Measurements from ENCODE around the gene CXorf51B. TPM values are rescaled to one million over a fixed set of nuclear protein-coding genes. Genes with fewer than 3 reads are reported as not detected.
"Not testable (repeated sequence)": the region's sequence is repeated elsewhere in the genome, so short reads cannot be mapped to it uniquely, and the experiment has no call there.

CXorf51B gene
- total RNA-seq (not detected), polyA plus RNA-seq (not detected)
- long read RNA-seq, donor 1, result 0 reads
- long read RNA-seq, donor 2, result 0 reads
- long read RNA-seq, donor 3, result 0 reads
- long read RNA-seq, donor 4, result 0 reads

- intact Hi-C loops (cut with DNase I); H3K9me3 ChIP-seq (ENCODE audit: control insufficient read depth, low read length); DNase-seq; H3K4me3 ChIP-seq (ENCODE audit: low read length); H3K27me3 ChIP-seq (ENCODE audit: control insufficient read depth, insufficient read depth); H3K27ac ChIP-seq (ENCODE audit: low read length); ATAC-seq; H3K4me1 ChIP-seq (ENCODE audit: control insufficient read depth, insufficient read depth, low read length): not testable (repeated sequence)
- WGBS, result no CpG with 5 or more reads among the region's 3 CpGs
Measured at GRCh38 chrX:146809471-146809870, at the start of gene CXorf51B. CXorf51B (plus strand) TSS chrX:146809771; CDS start chrX:146809792, 21 bp downstream.

GRCh38 chrX:146814644-146815043 lies 5.1 kb downstream of the CXorf51B start, which contains the start of gene CXorf51A:
CXorf51A (minus strand) TSS chrX:146814744; CDS start chrX:146814723, 21 bp downstream.
- ATAC-seq; intact Hi-C loops (cut with DNase I); H3K27ac ChIP-seq (ENCODE audit: low read length); DNase-seq; H3K4me3 ChIP-seq (ENCODE audit: low read length); H3K4me1 ChIP-seq (ENCODE audit: control insufficient read depth, insufficient read depth, low read length); H3K9me3 ChIP-seq (ENCODE audit: control insufficient read depth, low read length); H3K27me3 ChIP-seq (ENCODE audit: control insufficient read depth, insufficient read depth): not testable (repeated sequence)
- WGBS, result no CpG with 5 or more reads among the region's 3 CpGs

- WGBS, result 81% methylated on average over 4 of the region's 4 CpGs
- no peaks in the 10 kb centered on the region for H3K27me3 ChIP-seq (ENCODE audit: control insufficient read depth, insufficient read depth)
- H3K9me3 ChIP-seq (ENCODE audit: control insufficient read depth, low read length), result no peaks in the 10 kb centered on the region
- no peaks in the 10 kb centered on the region for H3K4me1 ChIP-seq (ENCODE audit: control insufficient read depth, insufficient read depth, low read length)
- no peak overlapping the region for H3K4me3 ChIP-seq (ENCODE audit: low read length)
- DNase-seq, result no peak
- H3K27ac ChIP-seq (ENCODE audit: low read length), result no peak overlapping the region
- no peak for ATAC-seq
- intact Hi-C loops (cut with DNase I), result no loop called here
Measured at GRCh38 chrX:146831994-146832393, 22.4 kb downstream of the CXorf51B start.

GRCh38 chrX:146854281-146854680 lies 44.7 kb downstream of the CXorf51B start:
- 60% methylated on average over 2 of the region's 2 CpGs for WGBS
- no peak overlapping the region for H3K4me3 ChIP-seq (ENCODE audit: low read length)
- H3K4me1 ChIP-seq (ENCODE audit: control insufficient read depth, insufficient read depth, low read length), result no peaks in the 10 kb centered on the region
- H3K27me3 ChIP-seq (ENCODE audit: control insufficient read depth, insufficient read depth), result no peaks in the 10 kb centered on the region
- ATAC-seq, result no peak
- no peak overlapping the region for H3K27ac ChIP-seq (ENCODE audit: low read length)
- no peak for DNase-seq
- intact Hi-C loops (cut with DNase I), result no loop called here
- no peaks in the 10 kb centered on the region for H3K9me3 ChIP-seq (ENCODE audit: control insufficient read depth, low read length)

Other genes starting within 250 kb of the CXorf51B start
- not detected for gene CXorf51A, start 5.0 kb downstream of the CXorf51B start, total RNA-seq
- not detected for gene CXorf51A, start 5.0 kb downstream of the CXorf51B start, polyA plus RNA-seq

All from right cardiac atrium (tissue), 5 donors.